Measurements from ENCODE around the gene IGSF23. TPM values are rescaled to one million over a fixed set of nuclear protein-coding genes. Genes with fewer than 3 reads are reported as not detected.

The IGSF23 gene
- total RNA-seq, 4 donors from 2014 or later: 7.5 to 20.7 (median 11.0) TPM; not detected in 1

GRCh38 chr19:44617110-44617880 lies 3.9 kb downstream of the IGSF23 start:
- no peaks in the 10 kb centered on the region for H3K36me3 ChIP-seq
- H3K27me3 ChIP-seq: no peaks in the 10 kb centered on the region
- DNase-seq: no peak
- H3K4me3 ChIP-seq: no peak overlapping the region
- peaks cover 0 to 7% (median 0%) of the 10 kb centered on the region in 4 donors for H3K4me1 ChIP-seq
- H3K9me3 ChIP-seq: no peaks in the 10 kb centered on the region
- no peak overlapping the region for H3K27ac ChIP-seq
- TF ChIP-seq, protein P1, sequence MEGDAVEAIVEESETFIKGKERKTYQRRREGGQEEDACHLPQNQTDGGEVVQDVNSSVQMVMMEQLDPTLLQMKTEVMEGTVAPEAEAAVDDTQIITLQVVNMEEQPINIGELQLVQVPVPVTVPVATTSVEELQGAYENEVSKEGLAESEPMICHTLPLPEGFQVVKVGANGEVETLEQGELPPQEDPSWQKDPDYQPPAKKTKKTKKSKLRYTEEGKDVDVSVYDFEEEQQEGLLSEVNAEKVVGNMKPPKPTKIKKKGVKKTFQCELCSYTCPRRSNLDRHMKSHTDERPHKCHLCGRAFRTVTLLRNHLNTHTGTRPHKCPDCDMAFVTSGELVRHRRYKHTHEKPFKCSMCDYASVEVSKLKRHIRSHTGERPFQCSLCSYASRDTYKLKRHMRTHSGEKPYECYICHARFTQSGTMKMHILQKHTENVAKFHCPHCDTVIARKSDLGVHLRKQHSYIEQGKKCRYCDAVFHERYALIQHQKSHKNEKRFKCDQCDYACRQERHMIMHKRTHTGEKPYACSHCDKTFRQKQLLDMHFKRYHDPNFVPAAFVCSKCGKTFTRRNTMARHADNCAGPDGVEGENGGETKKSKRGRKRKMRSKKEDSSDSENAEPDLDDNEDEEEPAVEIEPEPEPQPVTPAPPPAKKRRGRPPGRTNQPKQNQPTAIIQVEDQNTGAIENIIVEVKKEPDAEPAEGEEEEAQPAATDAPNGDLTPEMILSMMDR (IDR thresholded peaks at IDR 0.05): no peak
- TF ChIP-seq POLR2A (IDR thresholded peaks at IDR 0.05): no peak

DNA sequence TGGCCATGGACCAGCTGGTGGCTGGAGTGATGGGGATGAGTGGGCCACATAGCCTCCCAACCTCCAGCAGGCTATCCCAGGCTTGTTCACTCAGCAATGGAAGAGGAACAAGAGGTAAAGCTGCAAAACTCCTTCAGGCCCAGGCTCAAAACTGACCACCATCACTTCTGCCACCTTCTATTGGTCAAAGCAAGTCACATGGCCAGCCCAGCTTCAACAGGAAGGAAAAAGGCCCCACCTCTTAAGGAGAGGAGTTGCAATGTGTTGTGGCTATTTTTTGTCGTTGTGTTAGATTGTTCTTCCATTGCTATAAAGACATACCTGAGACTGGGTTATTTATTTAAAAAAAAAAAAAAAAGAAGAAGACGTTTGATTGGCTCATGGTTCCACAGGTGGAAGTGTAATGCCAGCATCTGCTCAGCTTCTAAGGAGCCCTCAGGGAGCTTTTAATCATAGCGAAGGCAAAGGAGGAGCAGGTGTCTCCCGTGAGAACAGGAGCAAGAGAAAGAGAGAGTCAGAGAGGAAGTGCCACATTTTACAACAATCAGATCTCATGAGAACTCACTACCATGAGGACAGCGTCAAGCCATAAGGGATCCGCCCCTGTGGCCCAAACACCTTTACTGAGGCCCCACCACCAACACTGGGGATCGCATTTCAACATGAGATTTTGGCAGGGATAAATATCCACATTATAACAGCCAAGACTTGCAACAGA lies 5.4 kb downstream of the IGSF23 start:
- Histone ChIP-seq H3K9me3 (no peaks in the 10 kb centered on the region), H3K4me1 (no peaks in the 10 kb centered on the region), H3K27ac (no peak overlapping the region), H3K27me3 (no peaks in the 10 kb centered on the region), H3K36me3 (no peaks in the 10 kb centered on the region), H3K4me3 (no peak overlapping the region)
- TF ChIP-seq, protein P1 (IDR thresholded peaks at IDR 0.05): no peak
- no peak for TF ChIP-seq POLR2A (IDR thresholded peaks at IDR 0.05)
- DNase-seq: no peak

- H3K9me3 ChIP-seq: no peaks in the 10 kb centered on the region
- H3K4me3 ChIP-seq: no peak overlapping the region
- H3K4me1 ChIP-seq: no peaks in the 10 kb centered on the region
- TF ChIP-seq, protein P1 (IDR thresholded peaks at IDR 0.05): no peak
- TF ChIP-seq POLR2A (IDR thresholded peaks at IDR 0.05): no peak
- no peaks in the 10 kb centered on the region for H3K36me3 ChIP-seq
- no peaks in the 10 kb centered on the region for H3K27me3 ChIP-seq
- H3K27ac ChIP-seq: no peak overlapping the region
- DNase-seq: peak in 1 of 3 donors; percentile 1
Measured at GRCh38 chr19:44620667-44621066, 7.3 kb downstream of the IGSF23 start.

GRCh38 chr19:44621367-44621766 lies 8.0 kb downstream of the IGSF23 start:
- no peaks in the 10 kb centered on the region for H3K9me3 ChIP-seq
- H3K4me1 ChIP-seq: no peaks in the 10 kb centered on the region
- H3K27me3 ChIP-seq: no peaks in the 10 kb centered on the region
- no peak for TF ChIP-seq POLR2A (IDR thresholded peaks at IDR 0.05)
- TF ChIP-seq, protein P1 (IDR thresholded peaks at IDR 0.05): no peak
- no peak overlapping the region for H3K27ac ChIP-seq
- DNase-seq: no peak
- H3K36me3 ChIP-seq: no peaks in the 10 kb centered on the region
- no peak overlapping the region for H3K4me3 ChIP-seq

DNA sequence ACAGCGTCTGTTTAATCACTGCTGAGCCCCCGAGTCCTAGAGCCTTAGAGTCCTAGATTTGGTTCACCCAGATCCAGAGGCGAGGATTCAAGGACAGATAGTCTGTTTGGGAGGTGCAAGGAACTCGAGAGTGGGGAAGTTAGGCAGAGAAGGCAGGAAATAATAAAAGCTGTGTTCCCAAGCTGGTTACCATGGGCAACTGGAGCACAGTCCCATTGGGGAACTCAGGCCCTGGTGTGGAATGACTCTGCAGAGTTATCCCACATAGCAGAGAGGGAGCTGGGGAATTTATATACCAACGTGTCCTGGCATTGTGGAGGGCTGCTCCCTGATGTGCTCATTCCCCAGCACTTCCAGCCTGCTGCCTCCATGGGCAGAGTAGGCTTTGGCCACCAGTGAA lies 9.7 kb downstream of the IGSF23 start:
- Histone ChIP-seq H3K4me1 (no peaks in the 10 kb centered on the region), H3K36me3 (no peaks in the 10 kb centered on the region), H3K4me3 (no peak overlapping the region), H3K27ac (no peak overlapping the region), H3K9me3 (no peaks in the 10 kb centered on the region), H3K27me3 (no peaks in the 10 kb centered on the region)
- no peak for TF ChIP-seq POLR2A (IDR thresholded peaks at IDR 0.05)
- TF ChIP-seq, protein P1 (IDR thresholded peaks at IDR 0.05): no peak
- peak in 1 of 3 donors; percentile 37 for DNase-seq

Measured in Peyer's patch (tissue), 4 donors.